Measurements from ENCODE around the gene SFXN3.

- TF ChIP-seq CTCF (IDR thresholded peaks at IDR 0.05; ENCODE audit: poor library complexity) (no peak), EZH2 (IDR thresholded peaks at IDR 0.05; ENCODE audit: borderline replicate concordance) (no peak), EZH2phosphoT487 (IDR thresholded peaks at IDR 0.05; ENCODE audit: low read depth, severe bottlenecking, unreplicated experiment) (no peak)
These were observed 23.3 kb downstream of the SFXN3 start for GRCh38 chr10:101054351-101054750.
